HEK293 (cell line): Measurements from ENCODE around the gene DOLK.

Source experiments
- GLIS1 ChIP-seq: fragments of 450-650 bp; formaldehyde crosslinking; IDR thresholded peaks from 2 replicates; pipeline ENCODE4 v1.5.1; 2016; ENCODE audit warnings: missing biosample characterization, missing genetic modification characterization
- KLF7 ChIP-seq: fragments of 450-650 bp; formaldehyde crosslinking; IDR thresholded peaks from 2 replicates; pipeline ENCODE4 v1.5.1; 2016; ENCODE audit warnings: missing biosample characterization, missing genetic modification characterization, borderline replicate concordance
- OSR2 ChIP-seq: fragments of 450-650 bp; formaldehyde crosslinking; IDR thresholded peaks from 2 replicates; pipeline ENCODE4 v1.5.1; 2016; ENCODE audit warnings: missing biosample characterization, missing genetic modification characterization
- PRDM4 ChIP-seq: fragments of 450-650 bp; formaldehyde crosslinking; IDR thresholded peaks from 2 replicates; pipeline ENCODE4 v1.5.1; 2017; ENCODE audit warnings: missing biosample characterization, missing genetic modification characterization
- RBAK ChIP-seq: fragments of 450-650 bp; formaldehyde crosslinking; IDR thresholded peaks from 2 replicates; pipeline ENCODE4 v1.5.1; 2016; ENCODE audit warnings: missing biosample characterization, missing genetic modification characterization
- SCRT2 ChIP-seq: fragments of 450-650 bp; formaldehyde crosslinking; IDR thresholded peaks from 2 replicates; pipeline ENCODE4 v1.5.1; 2016; ENCODE audit warnings: missing biosample characterization, missing genetic modification characterization
- ZBTB10 ChIP-seq: fragments of 450-650 bp; formaldehyde crosslinking; IDR thresholded peaks from 2 replicates; pipeline ENCODE4 v1.5.1; 2016; ENCODE audit warnings: missing biosample characterization, missing genetic modification characterization
- ZIC2 ChIP-seq: fragments of 450-650 bp; formaldehyde crosslinking; IDR thresholded peaks from 2 replicates; pipeline ENCODE4 v1.5.1; 2016; ENCODE audit warnings: missing biosample characterization, missing genetic modification characterization
- ZNF239 ChIP-seq: fragments of 450-650 bp; formaldehyde crosslinking; IDR thresholded peaks from 2 replicates; pipeline ENCODE4 v1.5.1; 2016; ENCODE audit warnings: missing biosample characterization, missing genetic modification characterization
- ZNF404 ChIP-seq: fragments of 450-650 bp; formaldehyde crosslinking; IDR thresholded peaks from 2 replicates; pipeline ENCODE4 v1.5.1; 2017; ENCODE audit warnings: missing biosample characterization, missing genetic modification characterization
- ZNF416 ChIP-seq: fragments of 450-650 bp; formaldehyde crosslinking; IDR thresholded peaks from 2 replicates; pipeline ENCODE4 v1.5.1; 2016; ENCODE audit warnings: missing biosample characterization, missing genetic modification characterization
- ZNF501 ChIP-seq: fragments of 450-650 bp; formaldehyde crosslinking; IDR thresholded peaks from 2 replicates; pipeline ENCODE4 v1.5.1; 2016; ENCODE audit warnings: missing biosample characterization, missing genetic modification characterization
- ZNF549 ChIP-seq: fragments of 450-650 bp; IDR thresholded peaks from 2 replicates; pipeline ENCODE4 v1.5.1; 2018; ENCODE audit warnings: missing biosample characterization, missing genetic modification characterization, mild to moderate bottlenecking, inconsistent platforms, moderate library complexity
- ZNF585B ChIP-seq: fragments of 450-650 bp; formaldehyde crosslinking; IDR thresholded peaks from 2 replicates; pipeline ENCODE4 v1.5.1; 2016; ENCODE audit warnings: missing biosample characterization, missing genetic modification characterization
- ZNF610 ChIP-seq: fragments of 450-650 bp; formaldehyde crosslinking; IDR thresholded peaks from 2 replicates; pipeline ENCODE4 v1.5.1; 2016; ENCODE audit warnings: missing biosample characterization, missing genetic modification characterization, borderline replicate concordance
- ZNF623 ChIP-seq: fragments of 450-650 bp; formaldehyde crosslinking; IDR thresholded peaks from 2 replicates; pipeline ENCODE4 v1.5.1; 2016; ENCODE audit warnings: missing biosample characterization, missing genetic modification characterization
- ZNF654 ChIP-seq: fragments of 450-650 bp; formaldehyde crosslinking; IDR thresholded peaks from 2 replicates; pipeline ENCODE4 v1.5.1; 2016; ENCODE audit warnings: low read depth, missing biosample characterization, missing genetic modification characterization
- ZNF677 ChIP-seq: fragments of 450-650 bp; IDR thresholded peaks from 2 replicates; pipeline ENCODE4 v1.5.0; 2018; ENCODE audit warnings: missing biosample characterization, mild to moderate bottlenecking, missing genetic modification characterization, moderate library complexity
- TF ChIP-seq, protein P1 (sequence below): sonication (generic); formaldehyde crosslinking; IDR thresholded peaks from 2 replicates; pipeline ENCODE4 v1.8.1; 2022; ENCODE audit warnings: mild to moderate bottlenecking, moderate library complexity, missing genetic modification reagents
- TF ChIP-seq, protein P2 (sequence below): fragments of 450-650 bp; formaldehyde crosslinking; IDR thresholded peaks from 2 replicates; pipeline ENCODE4; 2016; ENCODE audit warnings: missing biosample characterization, missing genetic modification characterization
- TF ChIP-seq, protein P3 (sequence below): fragments of 450-650 bp; formaldehyde crosslinking; IDR thresholded peaks from 2 replicates; pipeline ENCODE4 v1.5.1; 2016; ENCODE audit warnings: missing biosample characterization, missing genetic modification characterization, borderline replicate concordance
- TF ChIP-seq, protein P4 (sequence below): fragments of 450-650 bp; formaldehyde crosslinking; IDR thresholded peaks from 2 replicates; pipeline ENCODE4 v1.5.1; 2016; ENCODE audit warnings: missing biosample characterization, missing genetic modification characterization

The DOLK gene

DNA sequence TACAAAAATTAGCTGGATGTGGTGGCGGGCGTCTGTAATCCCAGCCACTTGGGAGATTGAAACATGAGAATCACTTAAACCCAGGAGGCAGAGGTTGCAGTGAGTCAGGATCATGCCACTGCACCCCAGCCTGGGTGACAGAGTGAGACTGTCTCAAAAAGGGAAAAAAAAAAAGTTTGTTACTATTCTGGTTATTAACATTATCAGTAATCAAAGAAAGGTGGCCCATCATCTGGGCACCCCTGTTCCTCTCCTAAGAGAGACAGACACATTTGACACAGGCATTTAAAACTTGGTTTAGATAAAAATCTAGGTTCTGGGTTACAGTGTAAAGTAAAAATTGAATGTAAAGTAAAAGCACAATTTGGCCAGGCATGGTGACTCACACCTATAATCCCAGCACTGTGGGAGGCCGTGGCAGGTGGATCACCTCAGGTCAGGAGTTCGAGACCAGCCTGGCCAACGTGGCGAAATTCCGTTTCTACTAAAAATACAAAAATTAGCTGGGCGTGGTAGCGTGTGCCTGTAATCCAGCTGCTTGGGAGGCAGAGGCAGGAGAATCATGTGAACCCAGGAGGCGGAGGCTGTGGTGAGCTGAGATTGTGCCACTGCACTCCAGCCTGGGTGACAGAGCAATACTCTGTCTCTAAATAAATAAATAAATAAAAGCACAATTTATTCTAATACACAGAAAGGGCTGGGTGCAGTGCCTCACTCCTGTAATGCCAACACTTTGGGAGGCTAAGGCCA lies 43.4 kb downstream of the DOLK start (continued):
- TF ChIP-seq ZNF610 (tag by site-specific recombination) (no peak), ZNF404 (tag by site-specific recombination) (no peak), PRDM4 (tag by site-specific recombination) (no peak), GLIS1 (peak; percentile 90), SCRT2 (tag by site-specific recombination) (no peak), ZNF239 (tag by site-specific recombination) (no peak), OSR2 (tag by site-specific recombination) (peak; percentile 27; the same call in 1 of the 2 replicates), ZIC2 (tag by site-specific recombination) (no peak), ZNF501 (tag by site-specific recombination) (no peak), ZNF677 (tag by site-specific recombination) (no peak), ZNF416 (no peak), RBAK (no peak), ZNF549 (tag by site-specific recombination) (no peak), ZNF654 (tag by site-specific recombination) (no peak), ZNF585B (tag by site-specific recombination) (no peak), KLF7 (tag by site-specific recombination) (no peak), ZBTB10 (tag by site-specific recombination) (no peak), ZNF623 (tag by site-specific recombination) (no peak)
- TF ChIP-seq, protein P1, sequence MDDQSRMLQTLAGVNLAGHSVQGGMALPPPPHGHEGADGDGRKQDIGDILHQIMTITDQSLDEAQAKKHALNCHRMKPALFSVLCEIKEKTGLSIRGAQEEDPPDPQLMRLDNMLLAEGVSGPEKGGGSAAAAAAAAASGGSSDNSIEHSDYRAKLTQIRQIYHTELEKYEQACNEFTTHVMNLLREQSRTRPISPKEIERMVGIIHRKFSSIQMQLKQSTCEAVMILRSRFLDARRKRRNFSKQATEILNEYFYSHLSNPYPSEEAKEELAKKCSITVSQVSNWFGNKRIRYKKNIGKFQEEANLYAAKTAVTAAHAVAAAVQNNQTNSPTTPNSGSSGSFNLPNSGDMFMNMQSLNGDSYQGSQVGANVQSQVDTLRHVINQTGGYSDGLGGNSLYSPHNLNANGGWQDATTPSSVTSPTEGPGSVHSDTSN (CRISPR knock-in tag) = no peak
- TF ChIP-seq, protein P2, sequence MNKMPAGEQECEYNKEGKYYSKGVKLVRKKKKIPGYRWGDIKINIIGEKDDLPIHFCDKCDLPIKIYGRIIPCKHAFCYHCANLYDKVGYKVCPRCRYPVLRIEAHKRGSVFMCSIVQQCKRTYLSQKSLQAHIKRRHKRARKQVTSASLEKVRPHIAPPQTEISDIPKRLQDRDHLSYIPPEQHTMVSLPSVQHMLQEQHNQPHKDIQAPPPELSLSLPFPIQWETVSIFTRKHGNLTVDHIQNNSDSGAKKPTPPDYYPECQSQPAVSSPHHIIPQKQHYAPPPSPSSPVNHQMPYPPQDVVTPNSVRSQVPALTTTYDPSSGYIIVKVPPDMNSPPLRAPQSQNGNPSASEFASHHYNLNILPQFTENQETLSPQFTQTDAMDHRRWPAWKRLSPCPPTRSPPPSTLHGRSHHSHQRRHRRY (tag by site-specific recombination) = no peak
- TF ChIP-seq, protein P3, sequence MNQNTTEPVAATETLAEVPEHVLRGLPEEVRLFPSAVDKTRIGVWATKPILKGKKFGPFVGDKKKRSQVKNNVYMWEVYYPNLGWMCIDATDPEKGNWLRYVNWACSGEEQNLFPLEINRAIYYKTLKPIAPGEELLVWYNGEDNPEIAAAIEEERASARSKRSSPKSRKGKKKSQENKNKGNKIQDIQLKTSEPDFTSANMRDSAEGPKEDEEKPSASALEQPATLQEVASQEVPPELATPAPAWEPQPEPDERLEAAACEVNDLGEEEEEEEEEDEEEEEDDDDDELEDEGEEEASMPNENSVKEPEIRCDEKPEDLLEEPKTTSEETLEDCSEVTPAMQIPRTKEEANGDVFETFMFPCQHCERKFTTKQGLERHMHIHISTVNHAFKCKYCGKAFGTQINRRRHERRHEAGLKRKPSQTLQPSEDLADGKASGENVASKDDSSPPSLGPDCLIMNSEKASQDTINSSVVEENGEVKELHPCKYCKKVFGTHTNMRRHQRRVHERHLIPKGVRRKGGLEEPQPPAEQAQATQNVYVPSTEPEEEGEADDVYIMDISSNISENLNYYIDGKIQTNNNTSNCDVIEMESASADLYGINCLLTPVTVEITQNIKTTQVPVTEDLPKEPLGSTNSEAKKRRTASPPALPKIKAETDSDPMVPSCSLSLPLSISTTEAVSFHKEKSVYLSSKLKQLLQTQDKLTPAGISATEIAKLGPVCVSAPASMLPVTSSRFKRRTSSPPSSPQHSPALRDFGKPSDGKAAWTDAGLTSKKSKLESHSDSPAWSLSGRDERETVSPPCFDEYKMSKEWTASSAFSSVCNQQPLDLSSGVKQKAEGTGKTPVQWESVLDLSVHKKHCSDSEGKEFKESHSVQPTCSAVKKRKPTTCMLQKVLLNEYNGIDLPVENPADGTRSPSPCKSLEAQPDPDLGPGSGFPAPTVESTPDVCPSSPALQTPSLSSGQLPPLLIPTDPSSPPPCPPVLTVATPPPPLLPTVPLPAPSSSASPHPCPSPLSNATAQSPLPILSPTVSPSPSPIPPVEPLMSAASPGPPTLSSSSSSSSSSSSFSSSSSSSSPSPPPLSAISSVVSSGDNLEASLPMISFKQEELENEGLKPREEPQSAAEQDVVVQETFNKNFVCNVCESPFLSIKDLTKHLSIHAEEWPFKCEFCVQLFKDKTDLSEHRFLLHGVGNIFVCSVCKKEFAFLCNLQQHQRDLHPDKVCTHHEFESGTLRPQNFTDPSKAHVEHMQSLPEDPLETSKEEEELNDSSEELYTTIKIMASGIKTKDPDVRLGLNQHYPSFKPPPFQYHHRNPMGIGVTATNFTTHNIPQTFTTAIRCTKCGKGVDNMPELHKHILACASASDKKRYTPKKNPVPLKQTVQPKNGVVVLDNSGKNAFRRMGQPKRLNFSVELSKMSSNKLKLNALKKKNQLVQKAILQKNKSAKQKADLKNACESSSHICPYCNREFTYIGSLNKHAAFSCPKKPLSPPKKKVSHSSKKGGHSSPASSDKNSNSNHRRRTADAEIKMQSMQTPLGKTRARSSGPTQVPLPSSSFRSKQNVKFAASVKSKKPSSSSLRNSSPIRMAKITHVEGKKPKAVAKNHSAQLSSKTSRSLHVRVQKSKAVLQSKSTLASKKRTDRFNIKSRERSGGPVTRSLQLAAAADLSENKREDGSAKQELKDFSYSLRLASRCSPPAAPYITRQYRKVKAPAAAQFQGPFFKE (tag by site-specific recombination) = no peak
- TF ChIP-seq, protein P4, sequence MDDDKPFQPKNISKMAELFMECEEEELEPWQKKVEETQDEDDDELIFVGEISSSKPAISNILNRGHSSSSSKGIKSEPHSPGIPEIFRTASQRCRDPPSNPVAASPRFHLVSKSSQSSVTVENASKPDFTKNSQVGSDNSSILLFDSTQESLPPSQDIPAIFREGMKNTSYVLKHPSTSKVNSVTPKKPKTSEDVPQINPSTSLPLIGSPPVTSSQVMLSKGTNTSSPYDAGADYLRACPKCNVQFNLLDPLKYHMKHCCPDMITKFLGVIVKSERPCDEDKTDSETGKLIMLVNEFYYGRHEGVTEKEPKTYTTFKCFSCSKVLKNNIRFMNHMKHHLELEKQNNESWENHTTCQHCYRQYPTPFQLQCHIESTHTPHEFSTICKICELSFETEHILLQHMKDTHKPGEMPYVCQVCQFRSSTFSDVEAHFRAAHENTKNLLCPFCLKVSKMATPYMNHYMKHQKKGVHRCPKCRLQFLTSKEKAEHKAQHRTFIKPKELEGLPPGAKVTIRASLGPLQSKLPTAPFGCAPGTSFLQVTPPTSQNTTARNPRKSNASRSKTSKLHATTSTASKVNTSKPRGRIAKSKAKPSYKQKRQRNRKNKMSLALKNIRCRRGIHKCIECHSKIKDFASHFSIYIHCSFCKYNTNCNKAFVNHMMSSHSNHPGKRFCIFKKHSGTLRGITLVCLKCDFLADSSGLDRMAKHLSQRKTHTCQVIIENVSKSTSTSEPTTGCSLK (tag by site-specific recombination) = no peak
